NCI-H1105 (cell line): ENCODE data around the gene SENP8.

Experiments
- DNase-seq: peaks from one replicate; lab custom pipeline; 2025; lab: John Stamatoyannopoulos, UW

Gene SENP8

DNA sequence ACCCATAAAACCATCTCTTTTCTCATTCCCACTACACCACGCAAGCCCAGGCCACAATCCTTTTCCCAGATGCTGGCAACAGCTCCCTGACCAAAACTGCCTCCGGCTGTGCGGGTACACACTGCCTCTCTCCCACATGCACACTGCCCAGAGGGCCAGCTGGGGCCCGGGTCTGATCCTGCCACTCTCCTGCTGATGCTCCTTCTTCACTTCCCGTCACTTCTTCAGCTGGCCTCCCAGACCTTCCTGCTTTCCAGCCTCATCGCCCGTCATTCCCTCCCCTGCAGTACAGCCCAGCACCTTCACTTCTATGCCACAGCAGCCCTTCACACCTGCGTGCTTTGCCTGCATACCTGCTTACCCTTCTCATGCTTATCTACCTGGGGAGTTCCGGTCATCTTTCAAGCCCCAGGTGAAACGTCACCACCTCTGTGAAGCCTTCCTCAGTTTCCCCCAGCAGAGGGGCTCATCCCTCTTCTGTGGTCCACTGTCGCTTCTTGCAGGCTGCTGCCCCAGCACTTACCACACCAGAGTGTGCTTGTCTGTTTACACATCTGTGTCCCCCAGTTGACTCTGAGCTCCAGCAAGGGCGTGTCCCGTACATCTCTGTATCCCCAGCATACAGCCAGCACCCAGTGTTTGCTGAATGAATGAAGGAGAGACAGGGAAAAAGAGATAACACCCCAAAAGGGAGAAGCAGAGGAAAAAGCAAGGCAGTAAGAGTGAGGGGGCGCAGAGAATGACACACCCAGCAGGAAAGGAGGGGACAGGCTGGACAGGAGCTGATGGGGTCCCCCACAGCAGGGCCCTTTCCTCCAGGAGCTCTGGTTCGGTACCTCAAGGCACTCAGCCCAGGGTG, 57.2 kb downstream of the SENP8 start:
- DNase-seq: no peak

DNA sequence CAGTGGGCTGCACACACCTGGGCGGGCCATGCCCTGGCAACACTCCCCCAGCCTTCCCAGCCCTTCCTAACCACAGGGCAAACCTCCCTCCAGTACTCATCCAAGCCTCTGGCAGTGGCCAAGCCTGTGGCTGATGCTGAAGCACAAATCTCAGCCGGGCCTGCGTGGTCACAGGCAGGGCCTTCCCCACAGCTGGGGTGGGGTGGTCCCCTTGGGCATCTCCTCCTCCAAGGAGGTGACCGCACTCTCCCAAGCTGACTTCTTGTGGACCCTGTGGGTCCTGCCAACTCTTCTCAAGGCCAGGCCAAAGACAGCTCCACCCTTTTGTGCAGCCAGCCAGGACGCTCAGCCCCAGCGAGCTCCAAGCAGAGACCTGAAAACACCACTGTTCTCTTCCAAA, 58.0 kb downstream of the SENP8 start:
- DNase-seq: no peak

DNA sequence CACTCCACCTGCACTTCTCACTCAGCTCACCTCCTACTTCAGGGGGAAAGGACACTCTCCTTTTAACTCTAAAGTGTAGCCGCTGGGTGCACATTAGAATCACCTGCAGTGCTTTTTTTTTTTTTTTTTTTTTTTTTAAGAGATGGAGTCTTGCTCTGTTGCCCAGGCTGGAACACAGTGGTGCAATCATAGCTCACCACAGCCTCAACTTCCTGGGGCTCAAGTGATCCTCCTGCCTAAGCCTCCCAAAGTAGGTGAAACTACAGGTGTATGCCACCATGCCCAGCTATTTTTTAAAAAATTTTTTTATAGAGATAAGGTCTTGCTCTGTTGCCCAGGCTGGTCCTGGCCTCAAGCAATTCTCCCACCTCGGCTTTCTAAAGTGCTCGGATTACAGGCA, 58.5 kb downstream of the SENP8 start:
- no peak for DNase-seq

DNA sequence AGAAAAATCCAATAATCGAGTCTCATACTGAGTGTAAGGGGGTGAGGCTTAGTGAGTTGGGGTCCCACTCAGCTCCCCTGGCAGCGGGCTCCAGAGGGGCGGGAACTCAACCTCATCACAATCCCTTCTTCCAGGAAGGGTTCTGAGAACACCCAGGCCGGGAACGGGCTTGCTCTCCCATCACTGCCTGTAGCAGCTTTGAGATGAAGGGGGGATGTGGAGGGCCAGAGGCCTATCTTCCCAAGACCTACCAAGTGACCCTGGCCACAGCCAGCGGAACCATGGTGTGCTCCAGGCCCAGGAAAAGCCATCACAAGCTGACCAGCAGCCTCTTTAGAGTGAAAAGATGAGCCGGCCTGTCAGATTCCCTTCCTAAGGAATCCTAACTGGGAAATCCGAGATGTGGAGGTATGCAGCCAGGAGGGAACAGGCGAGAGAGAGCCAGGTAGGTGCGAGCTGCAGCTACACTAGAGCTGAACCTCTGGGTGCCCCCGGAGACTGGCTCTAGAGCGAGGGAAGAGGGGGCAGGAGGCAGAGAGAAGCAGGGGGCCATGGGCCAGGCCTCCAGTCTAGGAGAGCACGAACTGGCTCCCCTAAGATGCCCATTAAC, 60.9 kb downstream of the SENP8 start:
- no peak for DNase-seq

DNA sequence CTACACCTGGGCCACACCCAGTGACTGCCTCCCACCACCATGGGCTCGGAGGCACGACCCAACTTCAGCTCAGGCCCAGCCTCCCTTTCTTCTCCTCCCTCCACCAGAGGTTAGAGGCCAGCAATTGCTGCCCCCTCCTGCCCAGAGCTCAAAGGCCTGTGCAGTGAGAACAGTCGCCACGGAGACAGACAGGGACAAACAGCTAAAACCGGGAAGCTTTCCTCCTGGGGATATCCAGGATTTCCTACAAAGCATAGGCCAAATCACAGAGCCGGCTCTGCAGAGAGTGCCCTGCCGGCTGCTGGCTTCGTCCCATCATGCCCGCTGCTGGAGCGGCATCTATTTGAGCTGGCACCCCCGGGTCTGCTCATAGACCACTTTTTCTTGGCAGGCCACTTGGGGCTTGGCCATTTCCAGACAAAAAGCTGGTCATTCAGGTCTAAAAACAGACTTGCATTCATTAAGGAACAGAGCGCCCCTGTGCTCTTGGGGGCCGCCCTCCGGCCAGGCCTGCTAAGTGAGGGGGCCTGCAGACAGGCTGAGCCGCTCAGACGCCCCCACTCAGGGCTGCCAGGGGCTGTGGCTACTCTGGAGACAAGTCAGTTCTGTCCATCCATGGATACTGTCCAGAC, 61.9 kb downstream of the SENP8 start:
- no peak for DNase-seq

DNA sequence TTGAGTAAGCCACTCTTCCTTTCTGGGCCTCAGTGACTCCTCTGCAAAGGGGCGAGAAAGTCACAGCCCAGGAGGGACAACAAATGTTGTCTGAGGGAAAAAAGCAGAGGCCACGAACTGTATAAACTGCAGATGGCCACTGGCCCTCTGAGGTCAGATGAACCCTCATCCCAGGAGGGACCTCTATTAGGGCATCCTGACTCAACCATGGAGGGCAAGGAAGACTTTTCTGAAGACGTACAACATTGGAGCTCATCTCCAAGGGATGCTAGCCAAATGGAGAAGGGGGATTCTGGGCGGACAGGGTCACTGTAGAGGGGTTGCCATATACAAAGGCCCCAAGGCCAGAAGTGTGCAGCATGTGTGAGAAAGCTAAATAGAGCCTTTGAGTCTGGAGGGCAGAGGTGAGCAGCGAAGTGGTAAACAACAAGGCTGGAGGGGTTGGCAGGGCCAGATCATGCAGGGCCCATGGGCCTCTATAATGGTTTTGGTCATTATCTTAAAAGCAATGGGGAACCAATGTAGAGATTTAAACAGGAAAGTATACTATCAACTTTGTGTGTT, 62.6 kb downstream of the SENP8 start:
- no peak for DNase-seq

DNA sequence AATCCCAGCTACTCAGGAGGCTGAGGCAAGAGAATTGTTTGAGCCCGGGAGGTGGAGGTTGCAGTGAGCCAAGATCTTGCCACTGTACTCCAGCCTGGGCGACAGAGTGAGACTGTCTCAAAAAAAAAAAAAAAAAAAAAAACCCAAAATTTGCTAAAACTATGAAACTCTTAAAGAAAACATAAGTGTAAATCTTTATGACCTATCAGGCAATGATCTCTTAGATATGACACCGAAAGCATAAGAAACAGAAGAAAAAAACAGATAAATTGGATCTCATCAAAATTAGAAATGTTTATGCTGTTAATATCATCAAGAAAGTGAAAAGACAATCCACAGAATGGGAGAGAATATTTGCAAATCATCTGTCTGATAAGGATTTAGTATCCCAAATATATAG, 64.0 kb downstream of the SENP8 start:
- DNase-seq: no peak

DNA sequence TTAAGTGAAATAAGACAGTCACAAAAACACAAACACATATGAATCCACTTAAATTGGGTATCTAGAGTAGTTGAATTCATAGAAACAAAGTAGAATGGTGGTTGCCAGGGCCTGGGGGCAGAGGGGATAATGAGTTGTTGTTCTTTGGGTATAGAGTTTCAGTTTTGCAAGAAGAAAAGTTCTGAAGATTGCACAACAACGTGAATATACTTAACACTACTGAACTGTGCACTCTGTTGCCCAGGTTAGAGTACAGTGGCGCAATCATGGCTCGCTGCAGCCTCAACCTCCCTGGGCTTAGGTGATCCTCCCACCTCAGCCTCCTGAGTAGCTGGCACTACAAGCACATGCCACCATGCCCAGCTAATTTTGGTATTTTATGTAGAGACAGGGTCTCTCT, 64.5 kb downstream of the SENP8 start:
- DNase-seq: no peak

DNA sequence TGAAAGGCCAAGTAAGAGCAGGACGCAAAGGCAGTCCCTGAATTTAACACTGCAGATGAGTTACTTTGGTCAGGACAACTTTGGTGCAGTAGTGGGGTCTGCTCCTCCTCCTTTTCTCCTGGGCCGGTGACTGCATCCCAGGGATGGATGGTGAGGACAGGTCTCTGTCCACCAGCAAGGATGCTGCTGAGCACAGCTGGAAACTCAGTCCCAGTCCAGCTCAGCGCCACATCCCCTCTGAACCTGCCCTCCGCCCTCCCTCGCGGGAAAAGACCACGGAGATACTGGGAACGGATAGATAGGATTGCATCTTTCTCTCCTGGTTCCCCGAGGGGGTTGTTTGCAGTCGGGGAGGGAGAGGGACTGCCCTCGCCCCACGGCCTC, 65.6 kb downstream of the SENP8 start:
- DNase-seq: no peak

DNA sequence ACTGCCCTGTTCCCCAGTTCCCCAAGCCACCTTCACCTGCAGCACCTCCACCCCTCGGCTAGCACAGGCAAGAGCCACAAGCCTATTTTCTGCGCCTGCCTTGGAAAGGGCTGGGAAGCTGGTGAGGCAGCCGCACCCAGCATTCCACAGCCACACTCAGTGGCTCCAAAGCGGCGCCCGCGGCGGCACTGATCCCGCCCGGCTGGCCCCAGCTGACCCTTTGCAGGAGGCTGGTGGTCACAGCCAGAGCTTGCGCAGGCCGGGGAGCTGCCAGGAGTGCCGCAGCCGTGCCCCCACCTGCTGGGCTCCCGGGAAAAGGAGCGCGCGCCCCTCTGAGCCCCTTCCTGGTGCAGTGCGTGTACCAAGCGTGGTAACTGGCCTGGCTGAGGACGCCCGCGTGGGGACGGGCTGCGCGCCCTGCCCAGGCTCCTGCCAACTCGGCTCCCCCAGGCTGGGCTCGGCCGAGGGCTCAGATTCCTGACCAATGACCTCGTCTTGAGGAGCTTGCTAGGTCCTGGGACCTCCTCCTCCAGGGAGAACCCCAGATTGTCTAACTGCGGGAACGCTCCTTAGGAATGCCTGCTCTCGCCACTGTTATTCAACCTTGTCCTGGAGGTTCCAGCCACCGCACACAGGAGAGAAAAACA, 66.1 kb downstream of the SENP8 start:
- DNase-seq: no peak

DNA sequence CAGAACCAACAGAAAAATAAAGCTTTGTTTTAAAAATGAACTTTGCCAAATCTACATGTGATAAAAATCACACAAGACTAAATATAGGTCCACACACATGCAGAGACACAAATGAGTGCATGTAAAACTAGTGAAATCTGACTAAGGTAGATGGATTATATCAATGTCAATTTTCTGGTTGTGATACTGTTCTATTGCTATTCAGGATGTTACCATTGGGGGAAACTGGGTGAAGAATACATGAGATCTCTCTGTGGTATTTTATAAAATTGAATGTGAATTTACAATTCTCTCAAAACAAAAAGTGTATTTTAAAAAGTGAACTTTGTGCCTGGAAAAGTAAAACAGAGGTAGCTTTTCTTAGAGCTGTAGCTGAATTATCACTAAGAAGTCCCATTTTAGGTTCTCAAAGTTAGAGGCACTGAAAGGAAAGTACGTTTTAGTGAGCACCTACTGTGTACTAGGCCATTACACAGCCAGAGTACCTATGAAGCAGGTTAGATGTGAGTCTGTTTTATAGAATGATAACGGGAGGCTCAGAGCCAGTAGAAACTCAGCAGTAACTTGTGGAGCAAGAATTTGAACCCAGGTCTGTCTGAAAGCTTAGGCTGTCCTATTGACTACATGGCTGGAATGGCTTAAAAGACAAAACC, 71.2 kb downstream of the SENP8 start:
- DNase-seq: no peak

DNA sequence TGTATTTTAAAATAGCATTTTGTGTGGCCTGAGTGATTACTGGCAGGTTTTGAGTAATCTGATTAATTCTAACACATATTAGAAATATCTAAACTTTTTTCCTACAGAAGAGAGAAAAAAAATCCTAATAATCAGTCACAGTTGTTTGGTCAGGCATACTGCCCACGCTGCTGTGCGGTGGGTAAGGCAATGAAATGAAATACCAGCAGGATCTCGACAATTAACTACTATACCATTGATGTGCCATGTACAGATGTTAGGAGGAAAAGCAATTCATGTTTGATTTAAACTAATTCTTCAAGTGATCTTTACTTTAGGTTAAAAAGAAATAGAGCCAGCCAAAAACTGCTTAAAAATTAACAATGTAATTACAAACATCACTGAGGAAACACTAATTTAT, 74.2 kb downstream of the SENP8 start:
- DNase-seq: no peak
